Measurements from ENCODE around the gene ERP27.

GRCh38 chr12:14959916-14960496, 21.7 kb upstream of the ERP27 start:
- TF ChIP-seq, protein P1, sequence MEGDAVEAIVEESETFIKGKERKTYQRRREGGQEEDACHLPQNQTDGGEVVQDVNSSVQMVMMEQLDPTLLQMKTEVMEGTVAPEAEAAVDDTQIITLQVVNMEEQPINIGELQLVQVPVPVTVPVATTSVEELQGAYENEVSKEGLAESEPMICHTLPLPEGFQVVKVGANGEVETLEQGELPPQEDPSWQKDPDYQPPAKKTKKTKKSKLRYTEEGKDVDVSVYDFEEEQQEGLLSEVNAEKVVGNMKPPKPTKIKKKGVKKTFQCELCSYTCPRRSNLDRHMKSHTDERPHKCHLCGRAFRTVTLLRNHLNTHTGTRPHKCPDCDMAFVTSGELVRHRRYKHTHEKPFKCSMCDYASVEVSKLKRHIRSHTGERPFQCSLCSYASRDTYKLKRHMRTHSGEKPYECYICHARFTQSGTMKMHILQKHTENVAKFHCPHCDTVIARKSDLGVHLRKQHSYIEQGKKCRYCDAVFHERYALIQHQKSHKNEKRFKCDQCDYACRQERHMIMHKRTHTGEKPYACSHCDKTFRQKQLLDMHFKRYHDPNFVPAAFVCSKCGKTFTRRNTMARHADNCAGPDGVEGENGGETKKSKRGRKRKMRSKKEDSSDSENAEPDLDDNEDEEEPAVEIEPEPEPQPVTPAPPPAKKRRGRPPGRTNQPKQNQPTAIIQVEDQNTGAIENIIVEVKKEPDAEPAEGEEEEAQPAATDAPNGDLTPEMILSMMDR (IDR thresholded peaks at IDR 0.05): no peak
- TF ChIP-seq TCF7L2 (IDR thresholded peaks at IDR 0.05; ENCODE audit: low read depth, low read length) (no peak), SIN3A (IDR thresholded peaks at IDR 0.05; ENCODE audit: borderline replicate concordance, insufficient read depth, low read depth, low read length) (no peak)
